Colon (tissue), 2 donors: Measurements from ENCODE around the gene APOBEC4.
"Not testable (repeated sequence)": the region's sequence is repeated elsewhere in the genome, so short reads cannot be mapped to it uniquely, and the experiment has no call there.

Experiments
- FAIRE-seq: peaks from 2 replicates; lab custom pipeline; 2012; peaks lifted over from hg19 to GRCh38; lab: Jason Lieb, UNC
- donor health status: control.
- donor health status: control.

Gene APOBEC4

GRCh38 chr1:183652547-183653461 is at the start of gene APOBEC4:
Gene APOBEC4, minus strand, starts transcription at chr1:183653316. Its CDS starts 4,535 bp downstream, at chr1:183648781.
- FAIRE-seq, result no peak

- FAIRE-seq, result no peak
Observed at GRCh38 chr1:183702813-183703198, 49.7 kb upstream of the APOBEC4 start.

- no peak for FAIRE-seq
Observed at GRCh38 chr1:183702087-183702812, 49.1 kb upstream of the APOBEC4 start.

- no peak for FAIRE-seq
Observed at GRCh38 chr1:183699616-183700160, 46.6 kb upstream of the APOBEC4 start.

GRCh38 chr1:183697814-183698590 is 44.9 kb upstream of the APOBEC4 start:
- FAIRE-seq, result no peak

- FAIRE-seq, result no peak
Observed at GRCh38 chr1:183696981-183697380, 43.9 kb upstream of the APOBEC4 start.

- no peak for FAIRE-seq
Observed at GRCh38 chr1:183694755-183695154, 41.6 kb upstream of the APOBEC4 start.

- FAIRE-seq, result no peak
Observed at GRCh38 chr1:183694066-183694465, 41.0 kb upstream of the APOBEC4 start.

GRCh38 chr1:183693521-183693920 is 40.4 kb upstream of the APOBEC4 start:
- no peak for FAIRE-seq

- no peak for FAIRE-seq
Observed at GRCh38 chr1:183689762-183690204, 36.7 kb upstream of the APOBEC4 start.

GRCh38 chr1:183688341-183689060 is 35.4 kb upstream of the APOBEC4 start:
- no peak for FAIRE-seq

GRCh38 chr1:183687546-183688304 is 34.6 kb upstream of the APOBEC4 start:
- FAIRE-seq, result no peak

GRCh38 chr1:183686229-183686628 is 33.1 kb upstream of the APOBEC4 start:
- FAIRE-seq, result no peak

GRCh38 chr1:183685112-183685713 is 32.1 kb upstream of the APOBEC4 start:
- no peak for FAIRE-seq

GRCh38 chr1:183679363-183679762 is 26.2 kb upstream of the APOBEC4 start:
- not testable (repeated sequence) for FAIRE-seq

GRCh38 chr1:183678819-183679218 is 25.7 kb upstream of the APOBEC4 start:
- no peak for FAIRE-seq

GRCh38 chr1:183676586-183677189 is 23.6 kb upstream of the APOBEC4 start:
- no peak for FAIRE-seq

GRCh38 chr1:183675883-183676585 is 22.9 kb upstream of the APOBEC4 start:
- FAIRE-seq, result no peak

- FAIRE-seq, result no peak
Observed at GRCh38 chr1:183675381-183675780, 22.3 kb upstream of the APOBEC4 start.
